Colonic mucosa (tissue), 4 donors: ENCODE data around the gene NUCB1. TPM values are rescaled to one million over a fixed set of nuclear protein-coding genes. Genes with fewer than 3 reads are reported as not detected.

Experiments used
- DNase-seq: peaks from one replicate; pipeline ENCODE4 v3.0.0-alpha.2; 2020
- H3K27ac ChIP-seq: fragments of 200-600 bp; one replicate; pipeline ENCODE4 v1.8.0; 2021
- H3K27me3 ChIP-seq: fragments of 200-600 bp; one replicate; pipeline ENCODE4 v1.8.0; 2021
- H3K36me3 ChIP-seq: fragments of 200-600 bp; one replicate; pipeline ENCODE4 v1.8.0; 2021
- H3K4me1 ChIP-seq: fragments of 200-600 bp; one replicate; pipeline ENCODE4 v1.8.0; 2021; ENCODE audit warnings: mild to moderate bottlenecking
- H3K4me3 ChIP-seq: fragments of 200-600 bp; one replicate; pipeline ENCODE4 v1.8.0; 2021
- H3K9ac ChIP-seq, 2 donors: one replicate each; pipeline ENCODE4 v1.7.0; 2013; ENCODE audit warnings: control low read depth in 2 of 2, low read depth in 2 of 2, low read length in 2 of 2
- H3K9me3 ChIP-seq: fragments of 200-600 bp; one replicate; pipeline ENCODE4 v1.8.0; 2021
- CTCF ChIP-seq: fragments of 200-600 bp; IDR thresholded peaks from one replicate; pipeline ENCODE4 v1.8.0; 2022; ENCODE audit warnings: antibody characterized with exemption, mild to moderate bottlenecking
- intact Hi-C: fragments of 100-400 bp; cut with DNase I; formaldehyde crosslinking; loops from one replicate; pipeline ENCODE4 v1.14.1; 2022
- total RNA-seq, 2 donors: library from RNA; stranded (reverse); fragmentation: NEBNext Ultra II Directional in 1 of 2; extraction: Animal tissue kit (Norgen Biotek cat#: 25700) in 1 of 2; gene quantifications; one replicate each; pipeline ENCODE4 v1.2.1, GENCODE V29; 2021
- donor health status: healthy.
- donor health status: DM: no; HTN: no; CAD: no.
- donor health status: DM: no; HTN: no; CAD: no.

The NUCB1 gene
- total RNA-seq, 2 donors from 2014 or later = 180 to 184 TPM

GRCh38 chr19:48965040-48965805, 65.1 kb downstream of the NUCB1 start, which contains the start of gene FTL:
FTL (plus strand) TSS chr19:48965309; CDS start chr19:48965508, 199 bp downstream.
- Histone ChIP-seq H3K4me3 (peak within 1 kb of the TSS; percentile 89), H3K9ac (peak within 1 kb of the TSS; percentile 64 to 93), H3K27ac (peak within 1 kb of the TSS; percentile 76), H3K36me3 (no peaks in the 10 kb centered on the region), H3K4me1 (no peaks in the 10 kb centered on the region), H3K27me3 (no peaks in the 10 kb centered on the region), H3K9me3 (no peaks in the 10 kb centered on the region)
- DNase-seq = peak; percentile 98
- intact Hi-C loops = loop anchor here (5.0 to 10.0 kb wide), 2 partner anchors 90 to 168 kb away; partner anchors contain the start of gene PPP1R15A
- no peak for TF ChIP-seq CTCF

DNA sequence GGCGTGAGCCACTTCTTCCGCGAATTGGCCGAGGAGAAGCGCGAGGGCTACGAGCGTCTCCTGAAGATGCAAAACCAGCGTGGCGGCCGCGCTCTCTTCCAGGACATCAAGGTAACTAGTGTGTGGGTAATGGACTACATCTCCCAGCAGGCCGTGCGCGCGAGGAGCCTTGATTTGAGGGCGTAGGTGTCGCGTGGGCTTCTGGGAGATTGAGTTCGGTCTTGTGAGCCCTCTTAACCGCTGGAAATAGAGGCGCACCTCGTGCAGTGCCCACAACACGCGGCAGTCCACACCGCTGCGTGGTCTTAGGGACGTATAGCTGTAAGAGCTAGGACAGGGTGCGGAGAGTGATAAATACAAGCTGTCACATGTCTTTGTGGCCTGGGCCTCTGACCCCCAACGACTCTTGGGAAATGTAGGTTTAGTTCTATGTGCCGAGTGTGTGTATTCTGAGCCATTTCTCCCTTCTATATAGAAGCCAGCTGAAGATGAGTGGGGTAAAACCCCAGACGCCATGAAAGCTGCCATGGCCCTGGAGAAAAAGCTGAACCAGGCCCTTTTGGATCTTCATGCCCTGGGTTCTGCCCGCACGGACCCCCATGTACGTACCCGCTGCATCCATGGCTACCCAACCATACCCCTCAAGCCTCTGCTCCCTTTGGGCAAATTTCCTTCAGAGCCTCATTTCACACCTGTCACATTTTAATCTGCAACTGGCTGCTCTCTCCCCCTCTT, 65.9 kb downstream of the NUCB1 start:
- intact Hi-C loops = loop anchor here (5.0 to 10.0 kb wide), 2 partner anchors 91 to 169 kb away; partner anchors contain the start of gene PPP1R15A
- no peaks in the 10 kb centered on the region for H3K27me3 ChIP-seq
- peak overlapping the region; percentile 64 to 78 for H3K9ac ChIP-seq
- no peak for TF ChIP-seq CTCF
- DNase-seq = peak; percentile 91
- peak overlapping the region; percentile 76 for H3K27ac ChIP-seq
- peak overlapping the region; percentile 89 for H3K4me3 ChIP-seq
- H3K36me3 ChIP-seq = no peaks in the 10 kb centered on the region
- H3K9me3 ChIP-seq = no peaks in the 10 kb centered on the region
- no peaks in the 10 kb centered on the region for H3K4me1 ChIP-seq

- Histone ChIP-seq H3K4me3 (peak overlapping the region; percentile 89), H3K27ac (peak overlapping the region; percentile 76), H3K9ac (peak overlapping the region; percentile 64 to 78), H3K9me3 (no peaks in the 10 kb centered on the region), H3K36me3 (no peaks in the 10 kb centered on the region), H3K27me3 (no peaks in the 10 kb centered on the region), H3K4me1 (no peaks in the 10 kb centered on the region)
- no peak for TF ChIP-seq CTCF
- intact Hi-C loops = loop anchor here (5.0 to 10.0 kb wide), 2 partner anchors 92 to 169 kb away; partner anchors contain the start of gene PPP1R15A
- DNase-seq = no peak
Measured at GRCh38 chr19:48966541-48967345, 66.6 kb downstream of the NUCB1 start.

DNA sequence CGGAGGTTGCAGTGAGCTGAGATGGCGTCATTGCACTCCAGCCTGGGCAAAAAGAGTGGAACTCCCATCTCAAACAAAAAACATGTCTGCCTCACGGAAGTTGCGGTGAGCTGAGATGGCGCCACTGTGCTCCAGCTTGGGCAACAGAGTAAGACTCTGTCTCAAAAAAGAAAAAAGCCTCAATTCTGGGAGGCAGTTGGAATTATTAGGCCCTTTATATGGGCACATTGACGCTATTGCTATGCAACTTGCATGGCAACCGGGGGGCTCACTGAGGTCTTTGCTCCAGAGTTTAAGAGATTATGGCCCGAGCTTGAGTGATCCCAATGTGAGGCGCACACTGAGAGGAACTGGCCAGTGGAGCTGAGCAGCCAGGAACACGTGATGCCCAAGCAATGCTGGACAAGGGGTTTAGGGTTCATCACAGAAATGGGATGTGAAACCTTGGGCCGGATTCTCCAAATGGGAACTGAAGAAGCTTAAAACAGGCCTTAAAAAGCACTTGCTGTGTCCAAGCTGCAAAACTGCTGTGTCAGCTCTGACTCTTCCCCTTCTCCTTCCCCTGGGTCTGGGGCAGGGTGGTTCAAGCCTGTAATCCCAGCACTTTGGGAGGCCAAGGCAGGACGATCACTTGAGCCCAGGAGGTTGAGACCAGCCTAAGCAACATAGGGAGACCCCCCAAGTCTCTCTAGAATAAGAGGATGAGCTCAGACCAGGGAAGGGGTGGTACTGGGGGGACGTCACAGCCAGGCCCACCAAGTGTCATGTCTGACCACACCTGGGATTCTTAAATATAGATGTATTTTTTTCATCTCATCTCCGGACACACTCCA, 67.5 kb downstream of the NUCB1 start:
- Histone ChIP-seq H3K9me3 (no peaks in the 10 kb centered on the region), H3K27me3 (no peaks in the 10 kb centered on the region), H3K27ac (peak overlapping the region; percentile 76), H3K36me3 (no peaks in the 10 kb centered on the region), H3K4me3 (peak overlapping the region; percentile 89), H3K4me1 (no peaks in the 10 kb centered on the region), H3K9ac (no peak overlapping the region)
- no peak for TF ChIP-seq CTCF
- intact Hi-C loops = loop anchor here (5.0 to 10.0 kb wide), 2 partner anchors 93 to 170 kb away; partner anchors contain the start of gene PPP1R15A
- no peak for DNase-seq
